Stimulated activated CD4-positive, alpha-beta T cell treated with anti-CD3 and anti-CD28 coated beads, TNF-alpha, amount 100 ng/mL, for 1 hour (primary cell): Measurements from ENCODE around the gene MEGF9.

Source experiments
- DNase-seq, 3 donors: peaks; one replicate each; pipeline ENCODE4 v3.0.0-alpha.2; 2020; ENCODE audit warnings: low read depth in 3 of 3, low spot score in 1 of 3

The MEGF9 gene

DNA sequence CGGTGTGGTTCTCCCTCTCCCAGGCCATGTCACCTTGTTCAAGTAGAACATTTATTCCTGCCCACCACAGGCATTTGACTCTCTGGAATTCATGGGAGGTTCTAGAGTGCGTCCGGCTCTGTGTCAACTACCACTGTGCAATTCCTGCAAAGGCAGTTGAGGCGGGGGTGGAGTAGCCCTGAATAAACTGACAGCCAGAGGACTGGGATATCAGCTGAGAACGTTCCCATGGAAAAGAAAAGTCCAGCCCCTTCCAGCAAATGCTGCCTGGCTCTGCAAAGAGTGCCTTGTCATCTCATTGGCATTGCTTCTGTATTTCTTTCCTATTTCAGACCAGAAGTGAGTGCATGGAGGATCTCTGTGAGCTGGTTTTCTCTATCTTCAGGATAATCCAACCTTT, 18.9 kb upstream of the MEGF9 start:
- no peak for DNase-seq

GRCh38 chr9:120730654-120731514, 16.6 kb upstream of the MEGF9 start:
- no peak for DNase-seq

- no peak for DNase-seq
These were observed 15.5 kb upstream of the MEGF9 start for GRCh38 chr9:120729791-120730241.

DNA sequence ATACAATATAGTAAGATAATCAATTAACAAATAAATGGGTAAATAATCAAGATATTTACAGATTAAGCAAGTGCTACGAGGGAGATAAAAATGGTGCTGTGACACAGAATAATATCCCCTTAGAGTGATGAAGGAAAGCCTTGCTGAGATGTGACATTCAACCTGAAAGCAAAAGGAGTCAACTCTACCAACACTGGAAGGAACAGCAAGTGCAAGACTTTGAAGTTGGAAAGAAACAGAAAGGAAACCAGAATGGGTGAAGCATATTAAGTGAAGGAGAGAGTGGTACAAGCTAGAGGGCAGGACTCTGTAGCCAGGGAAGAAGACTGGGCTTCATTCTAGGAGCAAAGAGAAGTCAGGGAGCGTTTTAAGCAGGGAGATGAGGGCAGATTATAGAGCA, 12.2 kb upstream of the MEGF9 start:
- DNase-seq, result no peak

GRCh38 chr9:120725907-120726306, 11.6 kb upstream of the MEGF9 start:
- DNase-seq, result no peak

DNA sequence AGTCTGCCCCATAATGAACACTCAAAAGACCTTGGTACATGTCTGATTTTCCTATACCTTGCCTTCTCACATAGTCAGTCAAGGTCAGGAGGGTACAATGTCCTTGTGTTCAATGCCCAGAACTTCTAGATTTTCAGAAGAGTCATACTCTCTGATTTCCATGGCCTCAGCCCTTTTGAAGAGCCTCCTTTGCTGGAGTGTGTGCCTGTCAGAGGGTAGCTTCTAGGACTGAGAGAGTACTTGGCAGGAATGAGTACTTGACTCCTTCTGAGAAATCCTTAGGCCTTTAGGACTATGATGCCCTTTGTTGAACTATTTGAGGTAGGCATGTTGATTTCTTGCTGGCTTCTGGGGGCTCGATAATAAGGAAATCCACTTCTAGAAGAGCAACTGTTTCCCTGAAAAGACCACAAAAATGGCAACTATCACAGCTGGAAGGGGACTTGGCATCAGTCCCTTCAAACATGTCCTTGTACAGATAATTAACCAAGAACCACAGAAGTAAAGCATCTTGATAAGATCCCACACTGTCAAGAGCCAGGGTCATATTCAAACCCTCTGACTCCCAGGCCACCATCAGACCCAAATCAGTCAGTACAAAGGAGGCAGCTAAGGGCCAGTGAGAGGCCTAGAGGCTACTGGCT, 10.6 kb upstream of the MEGF9 start:
- no peak for DNase-seq

- no peak for DNase-seq
These were observed 9.3 kb upstream of the MEGF9 start for GRCh38 chr9:120723565-120723964.

DNA sequence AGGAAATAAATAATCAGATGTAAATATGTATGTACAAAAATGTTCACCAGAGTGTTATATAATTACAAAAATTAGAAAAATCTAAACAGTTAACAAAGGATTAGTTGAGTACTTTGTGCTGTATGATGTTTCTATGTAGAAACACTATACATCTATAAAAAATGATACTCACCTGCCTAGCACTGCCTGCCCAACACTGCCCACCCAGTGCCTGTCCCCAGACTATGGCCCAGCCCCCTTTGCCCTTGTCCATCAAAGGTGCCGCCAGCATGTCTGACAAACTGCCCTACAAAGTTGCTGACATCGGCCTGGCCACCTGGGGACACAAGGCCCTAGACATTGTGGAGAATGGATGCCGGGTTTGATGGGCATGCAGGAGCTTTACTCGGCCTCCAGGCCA, 6.1 kb upstream of the MEGF9 start:
- DNase-seq, result no peak

DNA sequence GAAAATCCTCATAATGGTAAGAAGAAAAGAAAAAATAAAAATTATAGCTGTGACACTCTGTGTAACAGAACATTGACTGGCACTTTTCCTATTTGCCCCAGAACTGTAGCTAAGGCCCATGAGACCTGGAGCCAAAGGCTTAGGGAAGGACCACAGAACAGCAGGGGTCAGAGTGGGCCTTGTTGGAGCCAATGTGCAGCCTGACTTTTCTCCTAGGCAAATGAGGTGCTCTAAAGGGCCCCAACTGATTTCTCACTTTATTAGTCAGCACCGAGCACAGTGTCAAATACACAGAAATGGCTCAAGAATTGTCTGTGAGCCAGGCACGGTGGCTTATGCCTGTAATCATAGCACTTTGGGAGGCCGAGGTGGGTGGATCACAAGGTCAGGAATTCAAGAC, 4.0 kb upstream of the MEGF9 start:
- DNase-seq, result no peak

DNA sequence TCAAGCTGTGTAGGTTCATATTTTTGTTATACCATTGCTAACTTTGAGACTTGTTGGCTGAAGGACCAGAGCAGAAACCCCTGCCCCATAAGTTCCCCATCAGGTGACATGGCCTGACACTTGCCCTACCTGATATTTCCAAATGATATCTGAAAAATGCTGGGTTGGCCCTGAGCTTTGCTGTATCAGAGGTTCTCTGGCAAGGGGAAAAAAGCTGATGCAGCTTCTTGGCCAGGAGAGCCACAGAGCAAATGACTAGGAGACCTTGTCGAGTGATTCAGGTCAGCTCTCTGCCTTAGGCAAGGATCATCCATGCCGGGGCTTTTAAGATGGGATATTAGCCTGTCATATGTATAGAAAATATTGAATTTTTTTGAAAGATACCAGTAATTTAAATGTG, 2.9 kb upstream of the MEGF9 start:
- DNase-seq, result no peak

- no peak for DNase-seq
These were observed 2.2 kb upstream of the MEGF9 start for GRCh38 chr9:120716483-120716882.

- no peak for DNase-seq
These were observed 1.2 kb upstream of the MEGF9 start for GRCh38 chr9:120715389-120715924.

GRCh38 chr9:120714846-120715388, 647 bp upstream of the MEGF9 start:
- no peak for DNase-seq

DNA sequence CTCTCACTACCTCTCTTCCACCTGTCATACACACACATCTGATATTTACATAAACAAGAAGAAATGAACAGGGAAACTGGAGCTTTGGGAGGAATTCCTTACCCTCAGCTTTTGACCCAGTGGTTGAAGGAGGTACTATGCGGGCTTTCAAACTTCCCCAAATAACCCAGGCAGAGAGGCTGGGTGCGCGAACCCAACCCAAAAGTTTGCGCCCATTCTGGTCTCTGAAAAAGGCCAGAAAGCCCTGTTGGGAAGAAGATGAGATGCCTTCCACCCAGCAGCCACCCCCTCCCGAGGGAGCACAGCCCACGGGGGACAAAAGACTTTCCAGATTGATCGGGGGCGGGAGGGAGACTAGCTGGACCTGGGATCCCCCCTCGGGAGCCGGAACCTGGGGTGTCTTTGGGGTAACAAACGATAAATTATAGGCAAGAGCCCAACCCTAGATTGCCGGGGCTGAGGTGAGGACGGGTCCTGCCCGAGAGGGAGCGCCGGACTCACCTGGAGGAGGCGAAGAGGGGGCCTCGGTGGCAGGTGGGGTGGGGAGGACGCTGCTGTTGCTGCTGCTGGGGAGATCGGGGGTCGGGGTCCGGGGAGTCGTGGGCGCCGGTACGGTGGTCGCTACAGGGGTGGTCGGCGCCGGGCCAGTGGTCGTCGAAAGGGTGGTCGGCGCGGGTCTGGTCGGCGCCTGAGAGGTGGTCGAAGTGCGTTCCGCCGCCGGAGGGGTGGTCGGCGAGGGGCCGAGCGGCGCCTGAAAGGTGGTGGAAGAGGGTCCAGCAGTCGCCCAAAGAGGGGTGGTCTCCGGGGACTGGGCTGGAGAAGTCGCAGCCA, 798 bp downstream of the MEGF9 start:
- no peak for DNase-seq

GRCh38 chr9:120712539-120713031, 1.7 kb downstream of the MEGF9 start:
- no peak for DNase-seq

DNA sequence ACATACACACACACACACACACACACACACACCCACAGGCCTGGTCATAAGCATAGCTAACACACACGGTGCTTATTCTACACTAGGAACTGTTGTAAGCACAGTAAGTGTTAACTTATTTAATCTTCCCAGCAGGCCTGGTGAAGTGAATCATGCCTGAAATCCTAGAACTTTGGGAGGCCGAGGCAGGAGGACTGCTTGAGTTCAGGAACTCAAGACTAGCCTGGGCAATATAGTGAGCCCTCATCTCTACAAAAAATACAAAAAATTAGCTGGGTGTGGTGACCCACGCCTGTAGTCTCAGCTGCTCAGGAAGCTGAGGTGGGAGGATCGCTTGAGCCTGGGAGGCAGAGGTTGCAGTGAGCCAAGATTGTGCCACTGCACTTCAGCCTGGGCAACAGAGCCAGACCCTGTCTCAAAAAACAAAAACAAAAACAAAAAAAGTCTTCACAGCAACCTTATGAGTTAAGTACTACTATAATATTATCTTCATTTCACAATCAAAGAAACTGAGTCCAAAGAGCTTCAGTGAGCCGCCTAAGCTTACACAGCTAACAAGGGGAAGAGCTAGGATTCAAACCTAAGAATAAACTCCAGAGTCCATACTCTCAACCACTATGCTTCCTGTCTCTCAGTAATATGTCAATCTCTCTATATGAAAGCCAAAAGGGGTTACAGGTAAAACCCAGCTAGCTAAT, 2.3 kb downstream of the MEGF9 start:
- DNase-seq, result no peak

- no peak for DNase-seq
These were observed 2.9 kb downstream of the MEGF9 start for GRCh38 chr9:120711354-120711753.

- no peak for DNase-seq
These were observed 3.9 kb downstream of the MEGF9 start for GRCh38 chr9:120710110-120710981.

DNA sequence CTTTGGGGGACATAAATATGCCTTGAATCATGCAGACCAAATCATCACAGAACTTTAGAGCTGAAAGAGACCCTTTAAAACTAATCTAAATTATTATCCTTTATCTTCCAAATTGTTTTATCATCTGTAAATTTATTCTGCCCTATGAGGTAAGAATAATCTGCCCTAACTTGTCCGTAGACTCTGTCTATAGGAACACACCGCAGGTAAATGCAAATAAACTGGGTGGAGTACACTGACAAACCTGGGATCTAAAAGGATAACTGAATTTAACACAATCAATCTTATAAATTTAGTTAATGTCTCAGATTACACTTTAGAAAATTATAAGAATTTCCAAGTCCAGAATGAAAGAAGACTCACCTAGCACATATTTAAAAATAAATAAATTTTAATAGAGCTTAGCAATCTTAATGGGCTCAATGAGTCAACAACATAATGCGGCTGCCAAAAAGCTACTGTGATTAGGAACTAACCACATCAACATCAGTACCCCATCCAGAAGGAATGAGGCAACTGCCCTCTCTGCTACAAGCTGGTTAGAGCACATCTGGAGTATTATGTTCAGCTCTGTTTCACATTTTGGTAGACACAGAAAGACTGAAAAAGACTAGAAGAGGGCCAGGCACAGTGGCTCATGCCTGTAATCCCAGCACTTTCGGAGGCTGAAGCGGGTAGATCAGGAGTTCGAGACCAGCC, 5.6 kb downstream of the MEGF9 start:
- DNase-seq, result no peak
